A549 (cell line): ENCODE measurements around the gene PTPRS.

Experiments used
- GATA3 ChIP-seq: IDR thresholded peaks from 2 replicates; pipeline ENCODE4 v1.6.1; 2012; ENCODE audit warnings: borderline replicate concordance
- HOXA7 ChIP-seq: fragments of 250-450 bp; sonication (Bioruptor Pico); IDR thresholded peaks from 2 replicates; pipeline ENCODE4 v1.5.0; 2020; ENCODE audit warnings: mild to moderate bottlenecking, moderate library complexity
- MYC ChIP-seq: IDR thresholded peaks from 2 replicates; pipeline ENCODE4 v1.6.1; 2012; ENCODE audit warnings: mild to moderate bottlenecking, inconsistent platforms, low read length, improper control_type of control experiment, borderline replicate concordance
- SREBF2 ChIP-seq: fragments of 450-650 bp; IDR thresholded peaks from 2 replicates; pipeline ENCODE4 v1.6.1; 2014; ENCODE audit warnings: mild to moderate bottlenecking, moderate library complexity
- TF ChIP-seq, protein P1 (sequence below): fragments of >200 bp; sonication (Bioruptor Twin); formaldehyde crosslinking; IDR thresholded peaks from 3 replicates; pipeline ENCODE4 v1.5.1; 2016

DNA sequence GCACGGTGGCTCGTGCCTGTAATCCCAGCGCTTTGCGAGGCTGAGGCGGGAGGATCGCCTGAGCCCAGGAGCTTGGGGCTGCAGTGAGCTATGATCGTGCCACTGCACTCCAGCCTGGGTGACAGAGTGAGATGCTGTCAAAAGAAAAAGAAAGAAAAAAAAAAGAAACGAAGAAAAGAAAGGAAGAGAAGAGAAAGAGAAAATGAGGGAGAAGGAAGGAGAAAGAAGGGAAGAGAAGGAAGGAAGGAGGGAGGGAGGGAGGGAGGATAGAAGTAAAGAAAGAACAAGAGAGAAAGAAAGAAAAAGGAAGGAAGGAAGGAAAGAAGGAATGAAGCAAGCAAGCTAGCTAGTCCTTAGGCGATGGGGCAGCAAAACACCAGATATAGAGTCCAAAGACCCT is 14.1 kb downstream of the PTPRS start:
- TF ChIP-seq SREBF2 (no peak), HOXA7 (CRISPR knock-in tag) (no peak), GATA3 (no peak), MYC (no peak)
- TF ChIP-seq, protein P1, sequence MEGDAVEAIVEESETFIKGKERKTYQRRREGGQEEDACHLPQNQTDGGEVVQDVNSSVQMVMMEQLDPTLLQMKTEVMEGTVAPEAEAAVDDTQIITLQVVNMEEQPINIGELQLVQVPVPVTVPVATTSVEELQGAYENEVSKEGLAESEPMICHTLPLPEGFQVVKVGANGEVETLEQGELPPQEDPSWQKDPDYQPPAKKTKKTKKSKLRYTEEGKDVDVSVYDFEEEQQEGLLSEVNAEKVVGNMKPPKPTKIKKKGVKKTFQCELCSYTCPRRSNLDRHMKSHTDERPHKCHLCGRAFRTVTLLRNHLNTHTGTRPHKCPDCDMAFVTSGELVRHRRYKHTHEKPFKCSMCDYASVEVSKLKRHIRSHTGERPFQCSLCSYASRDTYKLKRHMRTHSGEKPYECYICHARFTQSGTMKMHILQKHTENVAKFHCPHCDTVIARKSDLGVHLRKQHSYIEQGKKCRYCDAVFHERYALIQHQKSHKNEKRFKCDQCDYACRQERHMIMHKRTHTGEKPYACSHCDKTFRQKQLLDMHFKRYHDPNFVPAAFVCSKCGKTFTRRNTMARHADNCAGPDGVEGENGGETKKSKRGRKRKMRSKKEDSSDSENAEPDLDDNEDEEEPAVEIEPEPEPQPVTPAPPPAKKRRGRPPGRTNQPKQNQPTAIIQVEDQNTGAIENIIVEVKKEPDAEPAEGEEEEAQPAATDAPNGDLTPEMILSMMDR = no peak
